ENCODE measurements around the gene F12. TPM values are rescaled to one million over a fixed set of nuclear protein-coding genes. Genes with fewer than 3 reads are reported as not detected.

F12 gene
- total and polyA plus RNA-seq, 10 donors, result 0.60 to 2.3 (median 1.1) TPM

DNA sequence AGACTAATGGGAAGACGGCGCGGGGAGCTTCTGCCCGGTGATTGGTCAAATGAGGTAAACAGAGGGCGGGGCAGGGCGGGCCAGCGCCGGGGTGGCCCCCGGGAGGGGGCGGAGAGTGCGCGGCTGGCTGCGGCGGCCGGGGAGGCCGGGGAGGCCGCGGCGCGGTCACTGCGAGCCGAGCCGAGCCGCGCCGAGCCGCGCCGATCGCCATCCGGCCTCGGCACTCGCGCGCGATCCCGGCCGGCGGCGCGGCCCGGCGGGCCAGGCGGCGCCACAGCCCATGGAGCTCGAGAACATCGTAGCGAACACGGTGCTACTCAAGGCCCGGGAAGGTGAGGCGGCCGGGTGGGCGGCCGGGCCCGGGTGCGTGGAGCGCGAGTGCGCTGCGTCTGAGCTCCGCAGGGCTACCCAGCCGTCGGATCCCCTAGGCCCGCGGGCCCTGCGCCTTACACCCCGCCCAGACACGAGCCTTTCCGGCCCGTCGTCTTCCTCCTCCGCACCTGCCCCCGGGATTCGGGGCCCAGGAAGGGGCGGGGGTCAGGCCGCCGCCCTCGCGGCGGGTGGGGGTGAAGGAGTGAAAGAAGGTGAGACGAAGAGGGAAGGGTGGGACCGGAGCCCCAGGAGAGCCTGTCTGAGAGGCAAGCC, 17.3 kb upstream of the F12 start, which contains the start of gene GRK6:
TSS of gene GRK6 (plus strand) at position 111 of the 645 bp plus-strand sequence. CDS start at position 281, 170 bp downstream.
- DNase-seq, result peak; percentile 96
- 0% methylated on average over 34 to 82 of the region's 82 CpGs for WGBS, 5 donors
- TF ChIP-seq POLR2AphosphoS5 (IDR thresholded peaks at IDR 0.05) (peak; percentile 70 to 89 (median 78)), POLR2A (IDR thresholded peaks at IDR 0.05) (peak in 1 of 3 donors; percentile 89)
- TF ChIP-seq, protein P1, sequence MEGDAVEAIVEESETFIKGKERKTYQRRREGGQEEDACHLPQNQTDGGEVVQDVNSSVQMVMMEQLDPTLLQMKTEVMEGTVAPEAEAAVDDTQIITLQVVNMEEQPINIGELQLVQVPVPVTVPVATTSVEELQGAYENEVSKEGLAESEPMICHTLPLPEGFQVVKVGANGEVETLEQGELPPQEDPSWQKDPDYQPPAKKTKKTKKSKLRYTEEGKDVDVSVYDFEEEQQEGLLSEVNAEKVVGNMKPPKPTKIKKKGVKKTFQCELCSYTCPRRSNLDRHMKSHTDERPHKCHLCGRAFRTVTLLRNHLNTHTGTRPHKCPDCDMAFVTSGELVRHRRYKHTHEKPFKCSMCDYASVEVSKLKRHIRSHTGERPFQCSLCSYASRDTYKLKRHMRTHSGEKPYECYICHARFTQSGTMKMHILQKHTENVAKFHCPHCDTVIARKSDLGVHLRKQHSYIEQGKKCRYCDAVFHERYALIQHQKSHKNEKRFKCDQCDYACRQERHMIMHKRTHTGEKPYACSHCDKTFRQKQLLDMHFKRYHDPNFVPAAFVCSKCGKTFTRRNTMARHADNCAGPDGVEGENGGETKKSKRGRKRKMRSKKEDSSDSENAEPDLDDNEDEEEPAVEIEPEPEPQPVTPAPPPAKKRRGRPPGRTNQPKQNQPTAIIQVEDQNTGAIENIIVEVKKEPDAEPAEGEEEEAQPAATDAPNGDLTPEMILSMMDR (IDR thresholded peaks at IDR 0.05 in 8 of 11, conservative IDR thresholded peaks at IDR 0.05 in 3 of 11), result peak in 2 of 11 experiments; percentile 3 to 15
- H3K9me3 ChIP-seq, result no peaks in the 10 kb centered on the region
- intact Hi-C loops (cut with DNase I; ENCODE audit: low total_unique reads), result no loop called here
- H3K4me3 ChIP-seq, result peak within 1 kb of the TSS; percentile 58 to 90 (median 78)
- H3K4me1 ChIP-seq, result peaks cover 48 to 63% (median 57%) of the 10 kb centered on the region in 6 donors
- peaks cover 0 to 22% (median 11%) of the 10 kb centered on the region in 6 donors for H3K36me3 ChIP-seq
- H3K27ac ChIP-seq, result peak within 1 kb of the TSS; percentile 96 to 99 (median 98)
- no peaks in the 10 kb centered on the region for H3K27me3 ChIP-seq (replicated peaks in 1 of 7)

DNA sequence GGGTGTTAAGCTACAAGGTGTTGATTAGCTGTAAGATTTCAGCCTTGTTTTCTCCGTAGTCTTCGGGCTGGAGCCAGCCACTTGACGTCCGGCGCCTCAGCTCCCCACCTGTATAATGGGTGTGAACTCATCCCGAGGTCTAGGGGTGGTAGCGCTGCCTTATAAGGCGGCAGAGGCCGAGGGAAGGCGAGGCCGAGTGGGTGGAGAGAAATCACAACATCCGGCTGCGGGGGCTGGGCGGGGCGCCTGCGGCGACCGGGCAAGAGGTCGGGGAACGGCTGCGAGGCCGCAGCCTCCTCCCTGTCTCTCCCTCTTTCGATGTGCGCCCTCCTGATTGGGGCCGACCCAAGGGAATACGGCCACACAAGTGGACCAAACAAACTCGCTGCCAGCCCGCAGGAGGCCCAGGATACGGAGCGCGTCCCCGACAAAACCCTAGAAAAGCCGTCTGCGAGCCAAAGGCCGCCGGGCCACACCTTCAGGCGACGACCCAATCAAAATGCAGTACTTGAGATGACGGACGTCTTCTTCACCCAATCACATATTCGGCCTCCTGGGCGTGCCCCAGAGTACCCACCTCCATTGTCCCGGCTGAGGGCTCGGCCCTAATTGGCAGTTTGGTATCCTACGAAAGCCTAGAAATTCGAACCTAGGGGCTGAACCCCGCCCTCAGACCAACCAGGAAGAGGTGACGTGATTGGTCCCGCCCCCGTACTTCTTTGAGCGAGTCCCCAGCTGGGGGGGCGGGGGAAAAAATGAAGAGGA, 16.6 kb upstream of the F12 start:
- Histone ChIP-seq H3K36me3 (peaks cover 0 to 15% (median 10%) of the 10 kb centered on the region in 6 donors), H3K27ac (peak overlapping the region; percentile 95 to 99 (median 98)), H3K27me3 (replicated peaks in 1 of 7) (no peaks in the 10 kb centered on the region), H3K9me3 (no peaks in the 10 kb centered on the region), H3K4me3 (peak overlapping the region; percentile 34 to 88 (median 54)), H3K4me1 (peaks cover 41 to 56% (median 50%) of the 10 kb centered on the region in 6 donors)
- intact Hi-C loops (cut with DNase I; ENCODE audit: low total_unique reads), result no loop called here
- WGBS, 5 donors, result 0% methylated on average over 28 to 52 of the region's 52 CpGs
- peak in 2 of 3 donors; percentile 44 to 81 for TF ChIP-seq POLR2A (IDR thresholded peaks at IDR 0.05)
- TF ChIP-seq, protein P1 (IDR thresholded peaks at IDR 0.05 in 8 of 11, conservative IDR thresholded peaks at IDR 0.05 in 3 of 11), result no peak
- peak; percentile 94 to 95 (median 95) for TF ChIP-seq POLR2AphosphoS5 (IDR thresholded peaks at IDR 0.05)
- peak; percentile 99 for DNase-seq

DNA sequence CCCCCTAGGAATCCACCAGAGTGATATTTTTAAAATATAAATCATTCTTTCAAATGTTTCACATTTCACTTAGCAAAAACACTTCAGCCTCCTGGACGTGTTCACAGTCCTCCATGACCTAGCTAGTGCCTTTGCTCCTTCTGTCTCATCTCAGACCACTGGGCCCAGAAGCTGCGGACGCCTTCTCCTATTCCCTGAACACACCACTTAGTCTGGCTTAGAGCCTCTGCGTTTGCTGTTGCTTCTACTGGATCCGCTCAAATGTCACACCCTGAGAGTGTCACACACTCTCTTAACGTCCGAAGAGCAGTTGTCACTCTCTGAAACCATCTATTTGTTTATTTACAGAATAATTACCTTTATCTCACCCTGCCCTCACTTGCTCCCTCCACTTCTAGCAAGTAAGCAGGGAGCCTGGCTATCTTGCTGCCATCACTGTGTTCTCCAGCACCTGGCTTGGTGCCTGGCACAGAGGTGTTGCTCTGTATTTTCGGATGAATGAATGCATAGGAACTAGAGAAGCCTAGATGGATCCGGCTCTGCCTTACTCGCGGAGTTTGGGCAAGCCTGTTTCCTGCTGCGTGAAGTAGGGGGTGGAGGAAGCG, 15.9 kb upstream of the F12 start:
- TF ChIP-seq POLR2AphosphoS5 (IDR thresholded peaks at IDR 0.05) (no peak), POLR2A (IDR thresholded peaks at IDR 0.05) (no peak)
- TF ChIP-seq, protein P1 (IDR thresholded peaks at IDR 0.05 in 8 of 11, conservative IDR thresholded peaks at IDR 0.05 in 3 of 11), result no peak
- intact Hi-C loops (cut with DNase I; ENCODE audit: low total_unique reads), result no loop called here
- H3K4me3 ChIP-seq, result peak overlapping the region; percentile 34 to 88 (median 54)

More for the DNA sequence above, 15.9 kb upstream of the F12 start:
- H3K9me3 ChIP-seq, result no peaks in the 10 kb centered on the region
- DNase-seq, result no peak
- H3K4me1 ChIP-seq, result peaks cover 34 to 49% (median 43%) of the 10 kb centered on the region in 6 donors
- no peaks in the 10 kb centered on the region for H3K27me3 ChIP-seq (replicated peaks in 1 of 7)
- H3K36me3 ChIP-seq, result peaks cover 0 to 8% (median 4%) of the 10 kb centered on the region in 6 donors
- WGBS, 5 donors, result 41 to 45% (median 42%) methylated on average over 13 of the region's 13 CpGs
- peak overlapping the region; percentile 95 to 99 (median 98) for H3K27ac ChIP-seq
